AG10803 (cell line): ENCODE measurements around the gene TMEM270.
"Not testable (repeated sequence)": the region's sequence is repeated elsewhere in the genome, so short reads cannot be mapped to it uniquely, and the experiment has no call there.

Experiments used
- DNase-seq: peaks from one replicate; pipeline ENCODE4 v3.0.0; 2010; ENCODE audit warnings: low read depth
- H3K4me3 ChIP-seq: 2 replicates; pipeline ENCODE4 v1.5.1; 2011; ENCODE audit warnings: mild to moderate bottlenecking, low read length, control low read depth
- CTCF ChIP-seq: conservative IDR thresholded peaks from 2 replicates; pipeline ENCODE4 v1.5.1; 2011; ENCODE audit warnings: mild to moderate bottlenecking, low read length, control low read depth, inconsistent platforms

The TMEM270 gene

DNA sequence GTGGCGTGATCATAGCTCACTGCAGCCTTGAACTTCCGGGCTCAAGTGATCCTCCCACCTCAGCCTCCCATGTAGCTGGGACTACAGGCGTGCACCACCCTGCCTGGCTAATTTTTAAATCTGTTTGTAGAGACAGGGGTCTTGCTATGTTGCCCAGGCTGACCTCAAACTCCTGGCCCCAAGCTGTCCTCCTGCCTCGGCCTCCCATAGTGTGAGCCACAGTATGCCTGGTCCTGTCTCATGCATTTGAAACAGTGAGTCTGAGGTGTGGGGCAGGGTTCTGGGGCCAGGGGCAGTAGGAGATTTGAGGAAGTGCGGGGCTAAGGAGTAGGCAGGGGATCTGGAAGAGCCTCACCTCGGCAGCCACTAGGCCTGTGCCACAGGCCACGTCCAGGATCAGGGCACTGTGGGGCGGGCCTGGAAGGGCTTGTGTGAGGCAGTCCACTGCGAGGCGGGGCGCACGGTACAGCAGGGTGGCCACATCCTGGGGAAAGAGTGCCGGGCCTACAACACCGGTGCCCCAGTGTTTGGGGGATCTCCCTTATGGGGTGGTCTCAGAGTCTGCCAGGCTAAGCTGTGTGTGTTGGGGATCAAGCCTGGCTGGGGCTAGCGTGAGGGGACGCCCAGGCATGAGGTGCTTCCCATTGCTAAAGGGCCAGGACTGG lies 20.1 kb upstream of the TMEM270 start:
- no peak for DNase-seq
- no peak for TF ChIP-seq CTCF

GRCh38 chr7:73841689-73842066 lies 19.3 kb upstream of the TMEM270 start:
- TF ChIP-seq CTCF: no peak
- no peak for DNase-seq
- H3K4me3 ChIP-seq: peak overlapping the region; percentile 76

More for the DNA sequence above, 20.1 kb upstream of the TMEM270 start:
- no peak overlapping the region for H3K4me3 ChIP-seq

GRCh38 chr7:73842067-73842976 lies 18.6 kb upstream of the TMEM270 start, which contains the start of gene METTL27:
Gene METTL27 (minus strand): TSS chr7:73842516. CDS start chr7:73842140, 376 bp downstream.
- H3K4me3 ChIP-seq: peak within 1 kb of the TSS; percentile 80
- TF ChIP-seq CTCF: no peak
- DNase-seq: peak; percentile 90

DNA sequence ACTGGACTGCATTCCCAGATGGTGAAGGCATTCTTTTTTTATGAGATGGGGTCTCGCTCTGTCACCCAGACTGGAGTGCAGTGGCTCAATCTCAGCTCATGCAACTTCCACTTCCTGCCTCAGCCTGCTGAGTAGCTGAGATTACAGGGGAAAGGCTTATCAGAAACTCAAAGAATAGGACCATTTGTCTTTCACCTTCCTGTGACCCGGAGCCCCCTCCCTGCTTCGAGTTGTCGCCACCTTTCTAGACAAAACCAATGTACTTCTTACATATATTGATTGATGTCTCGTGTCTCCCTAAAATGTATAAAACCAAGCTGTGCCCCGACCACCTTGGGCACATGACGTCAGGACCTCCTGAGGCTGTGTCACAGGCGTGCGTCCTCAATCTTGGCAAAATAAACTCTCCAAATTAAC lies 16.8 kb upstream of the TMEM270 start:
- DNase-seq: no peak
- H3K4me3 ChIP-seq: no peak overlapping the region
- no peak for TF ChIP-seq CTCF

- peak; percentile 71 for DNase-seq
- no peak for TF ChIP-seq CTCF
- H3K4me3 ChIP-seq: no peak overlapping the region
Measured at GRCh38 chr7:73844848-73845460, 16.0 kb upstream of the TMEM270 start.

DNA sequence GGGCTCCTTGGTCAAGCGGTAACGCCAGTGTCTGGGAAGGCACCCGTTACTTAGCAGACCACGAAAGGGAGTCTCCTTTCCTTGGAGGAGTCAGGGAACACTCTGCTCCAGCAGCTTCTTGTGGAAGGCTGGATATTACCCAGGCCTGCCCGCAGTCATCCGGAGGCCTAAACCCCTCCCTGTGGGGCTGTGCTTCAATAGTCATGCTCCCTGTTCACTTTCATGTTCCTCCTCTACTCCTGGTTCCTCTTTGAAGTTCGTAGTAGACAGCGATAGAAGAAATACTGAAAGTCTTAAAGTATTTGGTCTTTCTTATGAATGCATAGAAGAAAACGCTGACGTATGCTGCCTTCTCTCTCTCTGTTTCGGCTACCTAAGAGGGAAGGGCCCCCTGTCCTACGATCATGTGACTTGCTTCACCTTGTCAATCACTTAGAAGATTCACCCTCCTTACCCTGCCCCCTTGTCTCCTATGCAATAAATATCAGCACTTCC lies 15.2 kb upstream of the TMEM270 start:
- DNase-seq, H3K4me3 ChIP-seq: not testable (repeated sequence)
